ENCODE measurements around the gene DAB2IP. TPM values are rescaled to one million over a fixed set of nuclear protein-coding genes. Genes with fewer than 3 reads are reported as not detected.

The DAB2IP gene
- total and polyA plus RNA-seq, 2 donors (not counting 1 experiment from before 2014, with no cell fraction given) = 14.6 to 16.5 TPM

GRCh38 chr9:121674952-121675351 lies 23.5 kb downstream of the DAB2IP start:
- Histone ChIP-seq H3K4me3 (replicated peaks in 1 of 4; ENCODE audit: control extremely low read depth in 1 of 4, insufficient read depth in 1 of 4, low read depth in 3 of 4, low read length in 4 of 4) (no peak overlapping the region), H3K27me3 (ENCODE audit: control insufficient read depth, insufficient read depth, low read length) (no peaks in the 10 kb centered on the region), H3K4me1 (ENCODE audit: control insufficient read depth, extremely low read depth, insufficient read depth, low read length) (peaks cover 9% of the 10 kb centered on the region), H3K9ac (ENCODE audit: insufficient read depth, low read length) (no peak overlapping the region), H4K20me1 (ENCODE audit: control insufficient read depth, extremely low read depth, insufficient read depth, low read length) (no peaks in the 10 kb centered on the region), H3K36me3 (ENCODE audit: control insufficient read depth, insufficient read depth, low read length) (no peaks in the 10 kb centered on the region), H3K27ac (ENCODE audit: insufficient read depth, low read length) (no peak overlapping the region), H3K9me3 (ENCODE audit: control insufficient read depth, insufficient read depth, low read depth, low read length) (no peaks in the 10 kb centered on the region), H3K4me2 (ENCODE audit: extremely low read depth, insufficient read depth, low read length) (no peak overlapping the region), H2AFZ (ENCODE audit: low read length) (no peak overlapping the region), H3K79me2 (ENCODE audit: control insufficient read depth, insufficient read depth, low read length) (no peaks in the 10 kb centered on the region)
- DNase-seq (ENCODE audit: low read depth in 2 of 2) = peak in 1 of 2 donors; percentile 38
- TF ChIP-seq, protein P1, sequence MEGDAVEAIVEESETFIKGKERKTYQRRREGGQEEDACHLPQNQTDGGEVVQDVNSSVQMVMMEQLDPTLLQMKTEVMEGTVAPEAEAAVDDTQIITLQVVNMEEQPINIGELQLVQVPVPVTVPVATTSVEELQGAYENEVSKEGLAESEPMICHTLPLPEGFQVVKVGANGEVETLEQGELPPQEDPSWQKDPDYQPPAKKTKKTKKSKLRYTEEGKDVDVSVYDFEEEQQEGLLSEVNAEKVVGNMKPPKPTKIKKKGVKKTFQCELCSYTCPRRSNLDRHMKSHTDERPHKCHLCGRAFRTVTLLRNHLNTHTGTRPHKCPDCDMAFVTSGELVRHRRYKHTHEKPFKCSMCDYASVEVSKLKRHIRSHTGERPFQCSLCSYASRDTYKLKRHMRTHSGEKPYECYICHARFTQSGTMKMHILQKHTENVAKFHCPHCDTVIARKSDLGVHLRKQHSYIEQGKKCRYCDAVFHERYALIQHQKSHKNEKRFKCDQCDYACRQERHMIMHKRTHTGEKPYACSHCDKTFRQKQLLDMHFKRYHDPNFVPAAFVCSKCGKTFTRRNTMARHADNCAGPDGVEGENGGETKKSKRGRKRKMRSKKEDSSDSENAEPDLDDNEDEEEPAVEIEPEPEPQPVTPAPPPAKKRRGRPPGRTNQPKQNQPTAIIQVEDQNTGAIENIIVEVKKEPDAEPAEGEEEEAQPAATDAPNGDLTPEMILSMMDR (conservative IDR thresholded peaks at IDR 0.05 in 1 of 2, IDR thresholded peaks at IDR 0.05 in 1 of 2; ENCODE audit: low read depth in 1 of 2, low read length in 2 of 2) = no peak

DNA sequence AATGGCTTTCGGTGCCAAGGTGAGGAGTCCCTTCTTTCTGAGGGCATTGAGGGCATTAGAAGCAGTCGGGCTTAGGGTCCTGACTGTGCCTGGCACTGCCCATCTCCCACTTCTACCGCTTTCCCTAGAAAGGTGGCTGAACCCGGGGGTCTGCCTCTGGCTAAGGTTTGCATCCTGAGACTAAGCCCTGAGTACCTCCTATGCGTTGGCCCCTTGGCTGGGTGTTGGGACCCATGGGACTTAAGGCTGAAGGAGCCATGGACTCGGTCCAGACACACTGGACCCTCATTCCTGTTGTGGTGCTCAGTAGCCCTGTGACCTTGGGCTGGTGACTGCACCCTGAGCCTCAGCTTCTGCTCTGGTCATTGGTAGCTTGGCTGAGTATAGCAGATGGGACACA lies 23.9 kb downstream of the DAB2IP start:
- Histone ChIP-seq H3K79me2 (ENCODE audit: control insufficient read depth, insufficient read depth, low read length) (no peaks in the 10 kb centered on the region), H3K4me1 (ENCODE audit: control insufficient read depth, extremely low read depth, insufficient read depth, low read length) (peaks cover 9% of the 10 kb centered on the region), H4K20me1 (ENCODE audit: control insufficient read depth, extremely low read depth, insufficient read depth, low read length) (no peaks in the 10 kb centered on the region), H3K27ac (ENCODE audit: insufficient read depth, low read length) (no peak overlapping the region), H3K27me3 (ENCODE audit: control insufficient read depth, insufficient read depth, low read length) (no peaks in the 10 kb centered on the region), H3K36me3 (ENCODE audit: control insufficient read depth, insufficient read depth, low read length) (no peaks in the 10 kb centered on the region), H3K4me3 (replicated peaks in 1 of 4; ENCODE audit: control extremely low read depth in 1 of 4, insufficient read depth in 1 of 4, low read depth in 3 of 4, low read length in 4 of 4) (no peak overlapping the region), H3K4me2 (ENCODE audit: extremely low read depth, insufficient read depth, low read length) (no peak overlapping the region), H3K9ac (ENCODE audit: insufficient read depth, low read length) (no peak overlapping the region), H2AFZ (ENCODE audit: low read length) (no peak overlapping the region), H3K9me3 (ENCODE audit: control insufficient read depth, insufficient read depth, low read depth, low read length) (no peaks in the 10 kb centered on the region)
- TF ChIP-seq, protein P1 (conservative IDR thresholded peaks at IDR 0.05 in 1 of 2, IDR thresholded peaks at IDR 0.05 in 1 of 2; ENCODE audit: low read depth in 1 of 2, low read length in 2 of 2) = no peak
- TF ChIP-seq EZH2 (IDR thresholded peaks at IDR 0.05; ENCODE audit: low read length, missing control alignments) = no peak
- DNase-seq (ENCODE audit: low read depth in 2 of 2) = no peak

GRCh38 chr9:121675969-121676822 lies 24.8 kb downstream of the DAB2IP start:
- TF ChIP-seq EZH2 (IDR thresholded peaks at IDR 0.05; ENCODE audit: low read length, missing control alignments) = no peak
- TF ChIP-seq, protein P1 (conservative IDR thresholded peaks at IDR 0.05 in 1 of 2, IDR thresholded peaks at IDR 0.05 in 1 of 2; ENCODE audit: low read depth in 1 of 2, low read length in 2 of 2) = no peak
- Histone ChIP-seq H3K4me3 (replicated peaks in 1 of 4; ENCODE audit: control extremely low read depth in 1 of 4, insufficient read depth in 1 of 4, low read depth in 3 of 4, low read length in 4 of 4) (no peak overlapping the region), H3K27ac (ENCODE audit: insufficient read depth, low read length) (no peak overlapping the region), H3K36me3 (ENCODE audit: control insufficient read depth, insufficient read depth, low read length) (no peaks in the 10 kb centered on the region), H4K20me1 (ENCODE audit: control insufficient read depth, extremely low read depth, insufficient read depth, low read length) (no peaks in the 10 kb centered on the region), H3K4me1 (ENCODE audit: control insufficient read depth, extremely low read depth, insufficient read depth, low read length) (peaks cover 9% of the 10 kb centered on the region), H3K79me2 (ENCODE audit: control insufficient read depth, insufficient read depth, low read length) (no peaks in the 10 kb centered on the region), H3K9ac (ENCODE audit: insufficient read depth, low read length) (no peak overlapping the region), H3K27me3 (ENCODE audit: control insufficient read depth, insufficient read depth, low read length) (no peaks in the 10 kb centered on the region), H3K9me3 (ENCODE audit: control insufficient read depth, insufficient read depth, low read depth, low read length) (no peaks in the 10 kb centered on the region), H3K4me2 (ENCODE audit: extremely low read depth, insufficient read depth, low read length) (no peak overlapping the region), H2AFZ (ENCODE audit: low read length) (no peak overlapping the region)
- DNase-seq (ENCODE audit: low read depth in 2 of 2) = no peak
